HFFc6 (cell line): ENCODE measurements around the gene ZSCAN25. TPM values are rescaled to one million over a fixed set of nuclear protein-coding genes. Genes with fewer than 3 reads are reported as not detected.

ENCODE experiments used
- DNase-seq: peaks from one replicate; pipeline ENCODE4 v3.0.0-alpha.2; 2018
- H3K27ac Mint-ChIP-seq: 2 replicates; pipeline ENCODE4 v1.8.0; 2020; ENCODE audit warnings: mild to moderate bottlenecking, mixed read lengths
- H3K27me3 Mint-ChIP-seq: 2 replicates; pipeline ENCODE4 v1.8.0; 2021; ENCODE audit warnings: mild to moderate bottlenecking, moderate library complexity, mixed read lengths; ENCODE audit not compliant: insufficient read depth
- H3K36me3 Mint-ChIP-seq: 2 replicates; pipeline ENCODE4 v1.8.0; 2021; ENCODE audit warnings: low read depth, mixed read lengths
- H3K4me1 Mint-ChIP-seq: 2 replicates; pipeline ENCODE4 v1.8.0; 2020; ENCODE audit warnings: low read depth, mixed read lengths
- H3K4me3 Mint-ChIP-seq: 2 replicates; pipeline ENCODE4 v1.8.0; 2020; ENCODE audit warnings: mild to moderate bottlenecking, moderate library complexity, mixed read lengths
- H3K9me3 Mint-ChIP-seq: 2 replicates; pipeline ENCODE4 v1.8.0; 2020; ENCODE audit warnings: mild to moderate bottlenecking, mixed read lengths
- total RNA-seq, 6 experiments: library from RNA; stranded (reverse); fragmentation: NEBNext Ultra II Directional; extraction: Animal tissue kit (Norgen Biotek cat#: 25700); gene quantifications; 2 replicates in 1 of 6; 3 replicates in 5 of 6; pipeline ENCODE4 v1.2.3, GENCODE V29; 2021
- TF ChIP-seq, protein P1 (sequence below): fragments of 200-600 bp; sonication (generic); IDR thresholded peaks from 2 replicates; pipeline ENCODE4 v1.5.0; 2021; ENCODE audit warnings: antibody characterized with exemption, mild to moderate bottlenecking

Gene ZSCAN25
- total RNA-seq, 6 experiments from 2014 or later, result 9.3 to 12.6 (median 9.9) TPM

DNA sequence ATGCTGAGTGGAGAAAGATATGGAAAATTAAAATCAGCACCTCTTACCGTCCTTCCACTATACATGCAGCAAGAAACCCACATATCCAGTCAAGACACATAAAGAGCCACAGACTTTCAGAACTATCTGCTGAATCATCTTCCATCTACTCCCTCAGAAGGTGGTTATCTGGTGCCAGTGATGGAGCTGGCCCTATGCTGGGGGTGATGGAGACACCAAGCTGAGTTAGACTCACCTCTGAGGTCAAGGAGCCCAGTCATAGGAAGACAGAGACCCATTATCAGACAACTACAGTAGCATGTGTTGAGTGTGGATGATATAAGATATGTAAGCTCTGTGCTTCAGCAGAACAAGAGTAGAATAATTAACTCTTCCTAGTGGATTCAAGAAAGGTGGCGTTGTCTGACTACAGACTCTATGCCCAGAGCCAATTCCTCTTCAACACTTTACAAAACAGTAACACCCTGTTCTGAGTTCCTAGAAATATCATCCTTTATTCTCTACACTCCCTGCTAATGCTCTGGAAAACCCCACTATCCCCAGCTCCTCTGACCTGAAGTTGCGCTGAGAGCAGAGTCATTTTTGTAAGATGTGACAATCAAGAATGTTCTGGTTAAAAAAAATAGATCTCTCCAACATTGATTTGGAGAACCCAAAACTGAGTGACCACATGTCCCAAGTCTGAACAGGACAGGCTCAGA lies 48.7 kb downstream of the ZSCAN25 start:
- Mint-ChIP-seq H3K36me3 (no peaks in the 10 kb centered on the region), H3K4me1 (no peaks in the 10 kb centered on the region; the same call in 1 of the 2 replicates), H3K27ac (no peak overlapping the region; the same call in 1 of the 2 replicates), H3K9me3 (no peaks in the 10 kb centered on the region), H3K4me3 (no peak overlapping the region), H3K27me3 (no peaks in the 10 kb centered on the region)
- TF ChIP-seq, protein P1, sequence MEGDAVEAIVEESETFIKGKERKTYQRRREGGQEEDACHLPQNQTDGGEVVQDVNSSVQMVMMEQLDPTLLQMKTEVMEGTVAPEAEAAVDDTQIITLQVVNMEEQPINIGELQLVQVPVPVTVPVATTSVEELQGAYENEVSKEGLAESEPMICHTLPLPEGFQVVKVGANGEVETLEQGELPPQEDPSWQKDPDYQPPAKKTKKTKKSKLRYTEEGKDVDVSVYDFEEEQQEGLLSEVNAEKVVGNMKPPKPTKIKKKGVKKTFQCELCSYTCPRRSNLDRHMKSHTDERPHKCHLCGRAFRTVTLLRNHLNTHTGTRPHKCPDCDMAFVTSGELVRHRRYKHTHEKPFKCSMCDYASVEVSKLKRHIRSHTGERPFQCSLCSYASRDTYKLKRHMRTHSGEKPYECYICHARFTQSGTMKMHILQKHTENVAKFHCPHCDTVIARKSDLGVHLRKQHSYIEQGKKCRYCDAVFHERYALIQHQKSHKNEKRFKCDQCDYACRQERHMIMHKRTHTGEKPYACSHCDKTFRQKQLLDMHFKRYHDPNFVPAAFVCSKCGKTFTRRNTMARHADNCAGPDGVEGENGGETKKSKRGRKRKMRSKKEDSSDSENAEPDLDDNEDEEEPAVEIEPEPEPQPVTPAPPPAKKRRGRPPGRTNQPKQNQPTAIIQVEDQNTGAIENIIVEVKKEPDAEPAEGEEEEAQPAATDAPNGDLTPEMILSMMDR, result no peak
- no peak for DNase-seq

DNA sequence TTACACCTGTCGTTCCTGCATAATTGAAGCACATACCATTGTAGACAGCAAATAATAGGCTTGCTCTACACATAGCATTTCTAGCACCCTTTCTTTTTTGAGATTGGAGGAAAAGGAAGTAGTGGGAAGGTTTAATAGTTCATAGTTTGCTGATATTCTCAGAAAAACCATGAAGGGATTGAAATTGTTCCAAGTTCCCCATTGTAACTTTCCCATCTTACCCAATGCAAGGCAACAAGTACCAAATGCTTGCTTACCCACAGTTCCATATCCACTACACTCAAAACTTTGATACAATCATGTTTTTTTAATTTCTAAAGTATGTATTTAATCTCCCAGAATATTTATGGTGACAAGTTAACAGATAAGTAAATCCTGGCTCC lies 49.3 kb downstream of the ZSCAN25 start:
- Mint-ChIP-seq H3K4me3 (no peak overlapping the region), H3K9me3 (no peaks in the 10 kb centered on the region), H3K4me1 (no peaks in the 10 kb centered on the region; the same call in 1 of the 2 replicates), H3K27me3 (no peaks in the 10 kb centered on the region), H3K27ac (no peak overlapping the region), H3K36me3 (no peaks in the 10 kb centered on the region)
- no peak for DNase-seq
- TF ChIP-seq, protein P1, result no peak

DNA sequence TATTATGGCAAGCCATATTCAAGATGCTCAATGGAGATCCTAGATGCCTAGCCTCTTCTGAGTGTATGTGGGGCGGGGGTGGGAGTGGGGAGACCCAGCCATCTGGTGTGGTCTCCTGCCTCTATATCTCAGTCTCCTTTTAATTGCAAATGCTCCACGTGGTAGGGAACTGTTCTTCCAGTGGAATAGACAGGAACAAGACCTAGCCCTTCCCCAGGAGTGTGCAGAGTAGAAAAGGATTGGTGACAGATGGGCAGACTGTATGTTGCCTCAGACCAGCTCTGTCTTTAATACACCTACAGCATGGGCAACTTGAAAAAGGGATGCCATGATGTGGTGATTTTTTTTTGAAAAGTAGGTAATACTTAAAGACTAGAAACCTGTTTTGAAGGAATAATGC lies 50.4 kb downstream of the ZSCAN25 start:
- no peak overlapping the region for H3K4me3 Mint-ChIP-seq
- H3K4me1 Mint-ChIP-seq, result no peaks in the 10 kb centered on the region; the same call in 1 of the 2 replicates
- no peak for DNase-seq
- no peaks in the 10 kb centered on the region for H3K9me3 Mint-ChIP-seq
- no peak overlapping the region for H3K27ac Mint-ChIP-seq
- no peaks in the 10 kb centered on the region for H3K36me3 Mint-ChIP-seq
- H3K27me3 Mint-ChIP-seq, result no peaks in the 10 kb centered on the region
- TF ChIP-seq, protein P1, result no peak

- no peaks in the 10 kb centered on the region for H3K9me3 Mint-ChIP-seq
- H3K27ac Mint-ChIP-seq, result no peak overlapping the region
- no peaks in the 10 kb centered on the region; the same call in 1 of the 2 replicates for H3K4me1 Mint-ChIP-seq
- no peak for DNase-seq
- no peaks in the 10 kb centered on the region for H3K36me3 Mint-ChIP-seq
- TF ChIP-seq, protein P1, result no peak
- H3K4me3 Mint-ChIP-seq, result no peak overlapping the region
- no peaks in the 10 kb centered on the region for H3K27me3 Mint-ChIP-seq
These were observed 51.8 kb downstream of the ZSCAN25 start for GRCh38 chr7:99668541-99668940.

- no peaks in the 10 kb centered on the region for H3K4me1 Mint-ChIP-seq
- TF ChIP-seq, protein P1, result no peak
- no peak for DNase-seq
These were observed 53.0 kb downstream of the ZSCAN25 start for GRCh38 chr7:99669782-99670181.

More at GRCh38 chr7:99669782-99670181, 53.0 kb downstream of the ZSCAN25 start:
- Mint-ChIP-seq H3K36me3 (no peaks in the 10 kb centered on the region), H3K27ac (no peak overlapping the region), H3K4me3 (no peak overlapping the region), H3K27me3 (no peaks in the 10 kb centered on the region), H3K9me3 (no peaks in the 10 kb centered on the region)
